ENCODE results near the gene CISTR.

The CISTR gene

GRCh38 chr12:53761306-53761705 is 9.5 kb upstream of the CISTR start:
- no peak for DNase-seq

- DNase-seq = no peak
Observed at GRCh38 chr12:53759261-53759660, 7.5 kb upstream of the CISTR start.

GRCh38 chr12:53758730-53759103 is 6.9 kb upstream of the CISTR start:
- DNase-seq = no peak

DNA sequence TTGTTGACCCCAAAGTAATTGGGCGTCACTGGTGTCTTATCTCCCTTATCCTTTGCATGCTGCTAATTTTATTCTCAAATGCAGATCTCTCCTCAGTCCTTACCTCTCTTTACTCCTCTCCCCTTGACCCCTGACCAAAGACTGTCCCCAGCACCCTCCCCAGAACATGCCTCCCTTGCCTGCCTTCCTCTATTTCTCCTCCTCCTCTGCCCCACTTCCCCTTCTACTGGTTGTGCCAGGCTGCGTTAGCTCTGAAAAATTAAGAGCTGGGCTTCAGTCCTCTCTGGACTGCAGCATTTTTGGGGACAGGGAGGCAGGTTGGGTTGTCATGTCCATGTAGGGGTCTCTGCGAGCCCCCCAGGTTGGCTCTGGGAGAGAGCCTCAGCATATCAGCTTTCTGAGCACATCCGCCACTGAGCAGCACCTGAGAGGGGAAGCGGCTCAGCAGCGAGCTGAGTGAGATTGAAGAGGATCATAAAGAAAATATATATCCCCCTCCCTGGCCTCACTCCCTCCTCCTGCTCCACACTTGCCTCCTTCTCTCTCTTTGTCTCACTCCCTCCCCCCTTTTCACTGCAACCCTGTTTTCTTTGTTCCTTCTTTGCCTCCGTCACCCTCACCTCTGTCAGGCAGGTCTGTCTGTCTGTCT is 6.4 kb upstream of the CISTR start:
- DNase-seq = no peak

DNA sequence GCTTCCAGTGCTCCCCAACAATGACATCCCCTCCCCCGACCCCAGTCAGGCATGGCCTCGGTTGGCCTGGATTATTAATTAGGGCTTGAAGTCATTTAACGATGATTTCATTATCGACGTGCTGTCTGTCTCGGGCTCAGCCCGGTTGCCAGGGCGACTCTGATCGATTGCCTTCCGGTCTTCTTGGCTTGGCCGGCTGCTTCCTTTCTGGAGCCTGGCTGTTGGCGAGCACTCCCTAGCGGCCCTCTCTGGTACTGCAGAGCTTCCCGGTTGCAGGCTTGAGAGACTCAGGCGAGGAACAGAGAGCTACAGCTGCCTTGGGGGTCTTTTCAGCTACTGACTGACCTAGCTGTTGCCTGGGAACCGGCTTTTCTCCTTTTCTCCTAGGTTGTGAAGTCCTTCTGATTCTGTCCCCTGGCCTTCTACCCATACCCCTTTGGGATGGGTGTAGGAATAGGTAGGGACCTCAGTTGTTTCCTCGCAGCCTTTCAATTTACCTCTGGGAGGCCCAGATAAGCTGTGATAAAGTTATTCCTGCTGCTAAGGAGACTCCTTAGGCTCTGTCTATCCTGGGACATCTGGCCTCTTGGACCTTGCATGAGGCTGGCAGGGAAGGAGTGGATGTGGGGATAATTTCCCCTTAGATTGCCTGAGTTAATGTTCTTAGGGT is 5.5 kb upstream of the CISTR start:
- DNase-seq = peak; percentile 11

DNA sequence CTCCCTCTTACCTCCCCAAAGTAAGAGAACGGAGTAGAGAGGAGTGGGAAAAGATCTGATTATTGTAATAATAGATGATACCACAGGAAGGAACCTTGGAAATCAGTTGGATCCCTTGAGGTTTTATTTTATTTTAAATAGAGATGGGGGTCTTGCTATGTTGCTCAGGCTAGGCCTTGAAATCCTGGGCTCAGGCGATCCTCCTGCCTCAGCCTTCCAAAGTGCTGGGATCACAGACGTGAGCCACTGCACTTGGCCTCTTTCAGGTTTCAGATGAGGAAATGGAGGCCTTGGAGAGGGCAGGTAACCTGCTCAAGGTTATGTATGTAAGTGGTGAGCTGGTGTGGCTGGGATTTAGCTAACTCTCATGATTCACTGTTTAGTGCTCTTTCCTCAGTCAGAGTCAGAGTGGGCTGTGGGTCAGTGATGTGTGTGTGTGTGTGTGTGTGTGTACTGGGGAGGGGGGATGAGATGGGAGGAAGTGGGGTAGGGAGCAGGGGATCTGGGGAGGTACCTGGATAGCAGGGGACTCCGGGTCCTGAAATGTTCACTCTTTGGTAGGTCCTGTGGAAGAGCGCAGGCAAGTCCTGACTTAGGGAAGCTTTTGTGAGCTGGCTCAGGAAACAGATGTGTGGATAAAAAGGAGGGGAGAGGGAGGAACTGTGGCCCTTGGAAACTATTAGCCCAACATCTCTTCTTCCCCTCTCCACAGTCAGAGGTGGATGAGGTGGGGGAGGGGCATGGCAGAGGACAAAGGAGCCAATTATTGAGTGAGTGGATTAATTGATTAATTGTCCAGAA is 4.7 kb upstream of the CISTR start:
- no peak for DNase-seq

DNA sequence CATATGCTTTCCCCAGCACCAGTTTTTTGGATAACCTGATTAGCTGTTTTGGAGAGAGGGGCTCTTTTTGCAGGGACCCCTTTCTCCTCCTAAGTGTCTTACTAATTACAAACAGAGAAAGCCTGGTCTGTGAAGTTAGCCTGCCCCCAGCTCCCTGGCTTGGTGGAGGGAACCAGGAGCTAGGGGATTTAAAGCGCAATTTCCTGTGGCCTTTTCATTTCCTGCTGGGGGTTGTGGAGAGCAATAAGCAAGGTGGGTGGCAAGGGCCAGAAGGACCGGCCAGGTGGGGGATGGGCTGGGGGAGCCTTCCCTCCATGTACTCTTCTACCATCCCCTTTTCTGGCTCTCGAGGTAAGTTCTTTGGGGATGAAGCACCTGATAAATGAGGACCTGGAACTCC is 4.1 kb upstream of the CISTR start:
- no peak for DNase-seq

- no peak for DNase-seq
Observed at GRCh38 chr12:53755451-53755891, 3.7 kb upstream of the CISTR start.

- DNase-seq = no peak
Observed at GRCh38 chr12:53754633-53755264, 3.0 kb upstream of the CISTR start.

DNA sequence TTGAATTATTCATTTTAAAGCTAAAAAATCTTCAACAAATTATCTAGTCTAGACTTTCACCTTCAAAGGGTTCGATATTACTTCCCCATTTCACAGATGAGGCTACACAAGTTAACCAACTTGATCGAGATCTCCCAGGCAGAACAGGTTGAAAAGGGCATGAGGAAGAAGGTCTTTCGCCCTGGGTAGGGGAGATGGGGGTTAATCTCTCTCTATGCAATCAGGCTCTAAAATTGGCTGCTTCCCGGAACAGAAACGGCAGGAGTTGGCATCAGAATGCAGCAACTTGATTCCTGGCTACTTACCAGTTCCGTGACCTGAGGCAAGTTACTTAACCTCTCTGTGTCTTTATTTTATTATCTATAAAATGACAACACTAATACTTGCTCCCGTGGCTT is 2.4 kb upstream of the CISTR start:
- DNase-seq = no peak

DNA sequence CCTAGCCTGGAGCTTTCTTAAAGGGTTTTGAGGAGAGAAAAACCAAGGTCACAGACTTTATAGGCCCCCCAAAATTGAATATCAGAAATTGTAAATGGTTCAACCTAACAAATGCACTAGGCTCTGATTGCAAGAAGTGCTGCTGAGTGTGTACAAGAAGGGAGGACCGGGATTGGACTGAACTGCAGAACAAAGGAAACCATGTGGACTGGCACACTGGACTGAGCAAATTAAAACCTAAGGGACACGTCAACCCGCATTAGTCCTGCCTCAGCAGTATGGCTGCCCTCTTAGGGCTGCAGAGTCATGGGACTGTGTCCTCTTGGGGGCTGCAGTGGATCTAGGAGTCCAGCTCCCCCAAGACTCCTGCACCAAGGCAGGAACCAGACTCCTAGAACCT is 842 bp upstream of the CISTR start:
- no peak for DNase-seq

DNA sequence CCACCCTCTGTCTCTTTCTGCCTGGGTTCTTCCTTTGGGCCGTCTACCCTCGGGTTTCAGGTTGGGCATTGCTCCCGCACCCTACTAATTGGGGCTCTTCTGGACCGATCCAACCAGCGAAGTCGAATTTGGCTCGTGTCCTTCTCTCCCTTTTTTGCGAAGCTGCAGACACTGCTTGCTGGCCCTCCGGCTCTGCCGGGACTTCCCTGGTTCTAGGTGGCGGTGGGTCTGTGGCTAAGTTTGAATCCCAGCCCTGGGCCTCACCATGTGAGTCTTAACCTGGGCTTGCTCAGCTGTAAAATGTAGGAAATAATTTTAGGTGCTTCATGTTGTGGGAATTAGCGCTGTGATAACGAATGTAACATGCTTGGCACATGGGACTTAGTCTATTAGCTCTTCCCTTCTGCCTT is 418 bp upstream of the CISTR start:
- DNase-seq = no peak

DNA sequence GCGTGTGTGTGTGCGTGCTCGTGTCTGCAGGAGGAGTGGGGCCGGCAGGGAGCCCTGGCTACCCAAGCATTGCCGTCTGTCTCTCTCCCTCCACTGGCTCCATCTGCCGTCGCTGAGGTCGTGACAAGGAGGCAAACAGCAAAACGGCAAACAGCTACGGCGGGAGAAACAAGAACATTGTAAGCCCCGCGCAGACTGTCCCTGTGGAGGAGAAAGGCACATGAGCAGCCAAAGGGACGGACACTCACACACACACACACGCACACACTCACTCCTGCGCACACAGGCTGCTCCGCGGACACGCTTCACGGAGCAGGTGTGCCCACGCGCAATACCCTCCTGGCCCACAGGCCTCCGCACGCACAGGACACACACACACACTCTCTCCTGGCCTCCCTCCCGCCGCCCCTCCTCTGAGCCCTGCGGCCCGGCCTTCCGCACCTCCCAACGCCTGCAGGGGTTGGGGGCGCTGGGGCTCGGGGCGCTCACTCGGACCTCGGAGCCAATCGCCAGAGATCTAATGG is 905 bp downstream of the CISTR start:
- DNase-seq = no peak

DNA sequence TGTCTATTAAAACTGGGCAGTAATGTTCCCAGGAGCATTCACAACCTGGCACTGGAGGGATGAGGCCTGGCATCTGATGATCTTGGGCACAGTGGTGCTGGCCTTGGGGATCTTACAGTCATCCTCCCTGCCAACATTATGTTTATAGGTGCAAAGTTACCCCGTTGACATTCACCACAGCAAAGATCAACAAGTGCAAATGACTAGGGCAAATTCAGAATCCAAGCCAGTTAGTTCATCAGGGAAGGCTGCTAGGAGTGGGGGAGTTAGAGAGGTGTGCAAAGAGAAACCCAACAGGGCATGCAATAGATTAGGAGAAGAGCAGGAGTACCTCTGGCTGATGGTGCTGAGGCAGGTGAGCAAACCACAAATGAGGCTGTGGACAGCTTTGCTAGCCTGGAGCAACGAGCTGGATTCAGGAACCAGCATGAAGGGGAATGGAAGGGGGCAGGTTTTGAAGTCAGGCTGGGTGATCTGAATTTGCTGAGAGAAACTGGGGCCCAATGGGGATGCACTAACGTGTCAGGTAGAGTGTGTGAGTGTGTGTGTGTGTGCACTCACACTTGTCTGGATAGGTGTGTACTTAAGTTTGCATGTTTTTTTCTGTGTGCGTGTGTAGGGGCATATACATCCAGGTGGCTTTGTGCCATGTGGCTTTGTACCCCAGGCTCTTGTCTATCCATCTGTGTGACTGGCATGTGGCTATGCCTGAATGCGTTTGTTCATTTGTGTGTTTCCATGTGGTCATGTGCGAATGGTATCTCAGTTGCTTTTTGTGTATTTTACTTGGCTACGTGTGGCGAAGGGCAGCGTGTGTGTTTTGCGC is 1.6 kb downstream of the CISTR start:
- DNase-seq = no peak

- no peak for DNase-seq
Observed at GRCh38 chr12:53748072-53748840, 3.5 kb downstream of the CISTR start.

- DNase-seq = no peak
Observed at GRCh38 chr12:53747095-53747494, 4.7 kb downstream of the CISTR start.

GRCh38 chr12:53746592-53747092 is 5.1 kb downstream of the CISTR start:
- peak; percentile 23 for DNase-seq

DNA sequence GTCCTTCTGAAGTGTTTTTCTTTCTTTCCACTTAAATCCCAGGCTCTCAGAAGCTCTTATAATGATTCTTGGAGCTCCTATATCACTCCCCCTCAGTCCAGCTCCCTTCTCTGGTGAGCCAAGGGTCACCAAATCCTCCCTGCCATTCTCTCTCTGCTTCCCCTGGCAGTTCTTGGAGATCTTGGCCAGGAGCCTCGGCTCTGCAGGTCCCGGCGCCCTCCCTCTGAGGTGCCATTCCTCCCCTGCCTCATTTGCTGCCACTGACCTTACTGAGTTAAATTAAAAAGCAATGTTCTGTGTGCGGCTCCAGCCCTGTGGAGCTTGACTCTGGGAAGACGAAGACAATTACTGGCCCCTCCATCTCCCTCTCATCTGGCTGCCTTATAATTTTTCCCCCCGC is 7.0 kb downstream of the CISTR start:
- no peak for DNase-seq

DNA sequence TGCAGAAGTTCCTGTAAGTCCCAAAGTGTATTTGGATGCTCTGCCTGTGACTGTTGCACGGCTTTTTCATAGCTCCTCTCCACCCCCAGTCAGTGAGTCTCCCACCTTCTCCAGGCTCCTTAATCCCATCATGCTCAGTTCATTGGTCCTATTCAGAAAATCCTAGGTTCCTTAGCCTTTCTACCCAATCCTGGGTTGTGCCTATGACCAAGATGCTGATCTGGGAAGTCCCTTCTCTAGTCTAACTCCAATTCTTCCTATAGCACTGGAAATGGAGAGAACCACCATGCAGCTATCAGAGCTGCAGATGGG is 7.7 kb downstream of the CISTR start:
- DNase-seq = no peak

GRCh38 chr12:53743266-53744129 is 8.3 kb downstream of the CISTR start:
- no peak for DNase-seq

DNA sequence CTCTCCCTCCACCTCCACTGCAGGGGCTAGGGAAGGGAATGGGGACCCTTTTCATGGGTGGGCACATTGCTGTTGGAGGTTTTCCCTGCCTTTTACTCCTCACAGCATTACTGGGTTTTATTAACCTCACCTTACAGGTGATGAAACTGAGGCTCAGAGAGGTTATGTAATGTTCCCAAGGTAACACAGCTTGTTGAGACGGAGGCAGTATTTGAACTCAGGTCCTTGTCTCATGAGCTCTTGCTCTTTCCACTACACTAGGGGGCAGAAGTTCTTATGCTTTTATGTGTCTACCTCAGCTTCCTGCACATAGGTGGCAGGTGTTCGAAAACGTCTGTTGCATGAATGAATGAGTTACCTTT is 11.7 kb downstream of the CISTR start:
- DNase-seq = no peak
